Epithelial cell of proximal tubule (primary cell): ENCODE measurements around the gene ZNF672. TPM values are rescaled to one million over a fixed set of nuclear protein-coding genes. Genes with fewer than 3 reads are reported as not detected.

ENCODE experiments used
- DNase-seq: peaks from one replicate; pipeline ENCODE4 v3.0.0-alpha.2; 2011; ENCODE audit warnings: low read depth
- H3K4me3 ChIP-seq: 2 replicates; pipeline ENCODE4 v1.5.1; 2011; ENCODE audit warnings: low read depth, mild to moderate bottlenecking, low read length
- CTCF ChIP-seq: conservative IDR thresholded peaks from 2 replicates; pipeline ENCODE4 v1.5.1; 2012; ENCODE audit warnings: low read depth, mild to moderate bottlenecking, low read length
- total RNA-seq: library from RNA; depleted of rRNA; stranded (reverse); fragments of >200 nt; gene quantifications from 2 replicates; pipeline ENCODE4 v1.2.3, GENCODE V29; 2015

The ZNF672 gene
- total RNA-seq, 1 donor from 2014 or later, result 32.6 TPM

- no peak overlapping the region for H3K4me3 ChIP-seq
- no peak for DNase-seq
- no peak for TF ChIP-seq CTCF
These were observed 23.6 kb downstream of the ZNF672 start for GRCh38 chr1:248861616-248862015.

- DNase-seq, result no peak
- no peak for TF ChIP-seq CTCF
- H3K4me3 ChIP-seq, result peak overlapping the region; percentile 65
These were observed 24.6 kb downstream of the ZNF672 start for GRCh38 chr1:248862695-248862997.

- H3K4me3 ChIP-seq, result peak overlapping the region; percentile 65
- no peak for TF ChIP-seq CTCF
- DNase-seq, result no peak
These were observed 25.2 kb downstream of the ZNF672 start for GRCh38 chr1:248862998-248863881.

- TF ChIP-seq CTCF, result no peak
- H3K4me3 ChIP-seq, result no peak overlapping the region
- DNase-seq, result no peak
These were observed 33.9 kb downstream of the ZNF672 start for GRCh38 chr1:248871837-248872401.

- TF ChIP-seq CTCF, result no peak
- peak overlapping the region; percentile 68 for H3K4me3 ChIP-seq
- DNase-seq, result peak; percentile 35
These were observed 34.9 kb downstream of the ZNF672 start for GRCh38 chr1:248872752-248873408.

GRCh38 chr1:248873409-248873992 lies 35.5 kb downstream of the ZNF672 start:
- no peak for TF ChIP-seq CTCF
- H3K4me3 ChIP-seq, result peak overlapping the region; percentile 68
- peak; percentile 80 for DNase-seq
